Tibial nerve (tissue), 4 donors: ENCODE data around the gene ARPP21.

ENCODE experiments used
- CTCF ChIP-seq, 5 experiments: fragments of 200-600 bp in 3 of 5; fragments of 450-650 bp in 2 of 5; sonication (generic) in 3 of 5; IDR thresholded peaks; one replicate each; pipeline ENCODE4 v1.5.1; 2016 to 2019; ENCODE audit warnings: antibody characterized with exemption in 5 of 5, mild to moderate bottlenecking in 3 of 5, moderate library complexity in 2 of 5
- EP300 ChIP-seq, 2 donors: sonication (generic); formaldehyde crosslinking; IDR thresholded peaks; one replicate each; pipeline ENCODE4 v1.6.1; 2017; ENCODE audit warnings: antibody characterized with exemption in 2 of 2, mild to moderate bottlenecking in 1 of 2
- POLR2A ChIP-seq, 2 donors: fragments of 450-650 bp; IDR thresholded peaks; one replicate each; pipeline ENCODE4 v1.6.1; 2017; ENCODE audit warnings: antibody characterized with exemption in 2 of 2, mild to moderate bottlenecking in 2 of 2, moderate library complexity in 2 of 2

GRCh38 chr3:35654476-35654875 is 15.2 kb downstream of the ARPP21 start:
- TF ChIP-seq CTCF (IDR thresholded peaks at IDR 0.05) (no peak), POLR2A (IDR thresholded peaks at IDR 0.05) (no peak), EP300 (IDR thresholded peaks at IDR 0.05) (no peak)
